ENCODE results near the gene MPO.

MPO gene

GRCh38 chr17:58270476-58271215 is 10.1 kb downstream of the MPO start:
- peak in 1 of 42 donors; percentile 22 for DNase-seq

GRCh38 chr17:58269557-58270291 is 11.0 kb downstream of the MPO start:
- DNase-seq = no peak
- intact Hi-C loops (cut with DNase I) = no loop called here

More at GRCh38 chr17:58270476-58271215, 10.1 kb downstream of the MPO start:
- intact Hi-C loops (cut with DNase I) = no loop called here

GRCh38 chr17:58268774-58269556 is 11.8 kb downstream of the MPO start:
- peak in 2 of 42 donors; percentile 5 to 8 for DNase-seq
- intact Hi-C loops (cut with DNase I) = no loop called here

GRCh38 chr17:58268326-58268725 is 12.4 kb downstream of the MPO start:
- DNase-seq = peak in 1 of 42 donors; percentile 24
- intact Hi-C loops (cut with DNase I) = no loop called here

GRCh38 chr17:58267347-58268324 is 13.1 kb downstream of the MPO start:
- DNase-seq = peak in 3 of 42 donors; percentile 8 to 9 (median 8)
- intact Hi-C loops (cut with DNase I) = no loop called here

- peak in 4 of 42 donors; percentile 1 to 13 (median 10) for DNase-seq
- intact Hi-C loops (cut with DNase I) = no loop called here
Measured at GRCh38 chr17:58265902-58266875, 14.5 kb downstream of the MPO start.

- intact Hi-C loops (cut with DNase I) = no loop called here
- DNase-seq = peak in 2 of 42 donors; percentile 31 to 38
Measured at GRCh38 chr17:58265271-58265670, 15.5 kb downstream of the MPO start.

- peak in 3 of 42 donors; percentile 2 to 17 (median 7) for DNase-seq
- intact Hi-C loops (cut with DNase I) = no loop called here
Measured at GRCh38 chr17:58264407-58265103, 16.2 kb downstream of the MPO start.

GRCh38 chr17:58263773-58264172 is 17.0 kb downstream of the MPO start:
- intact Hi-C loops (cut with DNase I) = no loop called here
- DNase-seq = peak in 12 of 42 donors; percentile 15 to 47 (median 26)

GRCh38 chr17:58262149-58262548 is 18.6 kb downstream of the MPO start:
- intact Hi-C loops (cut with DNase I) = no loop called here
- DNase-seq = peak in 1 of 42 donors; percentile 23

- intact Hi-C loops (cut with DNase I) = no loop called here
- DNase-seq = no peak
Measured at GRCh38 chr17:58254803-58255202, 25.9 kb downstream of the MPO start.

GRCh38 chr17:58253082-58253481 is 27.7 kb downstream of the MPO start:
- DNase-seq = no peak
- intact Hi-C loops (cut with DNase I) = no loop called here

- DNase-seq = no peak
- intact Hi-C loops (cut with DNase I) = no loop called here
Measured at GRCh38 chr17:58252141-58252540, 28.6 kb downstream of the MPO start.

GRCh38 chr17:58250344-58251011 is 30.3 kb downstream of the MPO start:
- DNase-seq = peak in 2 of 42 donors; percentile 7 to 24
- intact Hi-C loops (cut with DNase I) = no loop called here

- peak; percentile 42 to 89 (median 76) for DNase-seq
- intact Hi-C loops (cut with DNase I) = no loop called here
Measured at GRCh38 chr17:58249270-58250133, 31.2 kb downstream of the MPO start.
